H9 (cell line): Measurements from ENCODE around the gene DPCD. TPM values are rescaled to one million over a fixed set of nuclear protein-coding genes. Genes with fewer than 3 reads are reported as not detected.
A peak's percentile ranks its signal among the peaks of the same experiment; 100 is the strongest.

Experiments used
- DNase-seq: peaks from one replicate; pipeline ENCODE4 v3.0.0-alpha.2; 2017
- H2AFZ ChIP-seq: one replicate; pipeline ENCODE4 v1.6.1; 2013; ENCODE audit warnings: mild to moderate bottlenecking, low read length, control low read depth, moderate library complexity
- H2AK5ac ChIP-seq: 2 replicates; pipeline ENCODE4 v1.6.1; 2013; ENCODE audit warnings: low read length, control low read depth, mixed read lengths; ENCODE audit not compliant: insufficient read length
- H2BK120ac ChIP-seq: one replicate; pipeline ENCODE4 v1.6.1; 2013; ENCODE audit warnings: low read depth, mild to moderate bottlenecking, low read length, control low read depth, inconsistent platforms; ENCODE audit not compliant: poor library complexity, severe bottlenecking
- H2BK12ac ChIP-seq: 2 replicates; pipeline ENCODE4 v1.6.1; 2013; ENCODE audit warnings: low read length, control low read depth, mixed read lengths, low read depth; ENCODE audit not compliant: insufficient read length
- H2BK15ac ChIP-seq: 2 replicates; pipeline ENCODE4 v1.6.1; 2013; ENCODE audit warnings: low read depth, low read length, control low read depth
- H2BK20ac ChIP-seq: one replicate; pipeline ENCODE4 v1.6.1; 2013; ENCODE audit warnings: low read depth, mild to moderate bottlenecking, low read length, control low read depth, inconsistent platforms; ENCODE audit not compliant: poor library complexity, severe bottlenecking
- H2BK5ac ChIP-seq: 2 replicates; pipeline ENCODE4 v1.6.1; 2013; ENCODE audit warnings: low read length, control low read depth, mixed read lengths; ENCODE audit not compliant: insufficient read length
- H3K14ac ChIP-seq: 2 replicates; pipeline ENCODE4 v1.6.1; 2013; ENCODE audit warnings: low read length, control low read depth; ENCODE audit not compliant: insufficient read depth
- H3K18ac ChIP-seq: 2 replicates; pipeline ENCODE4 v1.6.1; 2013; ENCODE audit warnings: low read depth, mild to moderate bottlenecking, mixed read lengths, low read length, control low read depth; ENCODE audit not compliant: insufficient read length
- H3K23ac ChIP-seq: 2 replicates; pipeline ENCODE4 v1.6.1; 2013; ENCODE audit warnings: low read length, control low read depth, mixed read lengths, low read depth; ENCODE audit not compliant: insufficient read length
- H3K23me2 ChIP-seq: 2 replicates; pipeline ENCODE4 v1.6.1; 2013; ENCODE audit warnings: low read depth, mild to moderate bottlenecking, mixed read lengths, low read length, control low read depth; ENCODE audit not compliant: insufficient read length, poor library complexity, severe bottlenecking
- H3K27ac ChIP-seq: 2 replicates; pipeline ENCODE4 v1.5.1; 2013; ENCODE audit warnings: low read length, control low read depth, mixed read lengths, low read depth; ENCODE audit not compliant: insufficient read length
- H3K27me3 ChIP-seq: 2 replicates; pipeline ENCODE4 v1.6.1; 2013; ENCODE audit warnings: low read length, control low read depth, inconsistent platforms; ENCODE audit not compliant: insufficient read depth
- H3K4ac ChIP-seq: 2 replicates; pipeline ENCODE4 v1.6.1; 2013; ENCODE audit warnings: low read depth, mild to moderate bottlenecking, control low read depth, inconsistent platforms, low read length, moderate library complexity
- H3K4me1 ChIP-seq: 2 replicates; pipeline ENCODE4 v1.6.1; 2013; ENCODE audit warnings: low read length, control low read depth, inconsistent platforms; ENCODE audit not compliant: insufficient read depth
- H3K4me2 ChIP-seq: 2 replicates; pipeline ENCODE4 v1.6.1; 2013; ENCODE audit warnings: low read length, control low read depth, mixed read lengths; ENCODE audit not compliant: insufficient read length, insufficient read depth
- H3K56ac ChIP-seq: 2 replicates; pipeline ENCODE4 v1.6.1; 2013; ENCODE audit warnings: low read depth, mild to moderate bottlenecking, mixed read lengths, low read length, control low read depth; ENCODE audit not compliant: insufficient read length
- H3K79me1 ChIP-seq: 2 replicates; pipeline ENCODE4 v1.6.1; 2013; ENCODE audit warnings: low read depth, mild to moderate bottlenecking, moderate library complexity, low read length, control low read depth, inconsistent platforms; ENCODE audit not compliant: insufficient read depth, poor library complexity, severe bottlenecking
- H3K79me2 ChIP-seq: 2 replicates; pipeline ENCODE4 v1.6.1; 2013; ENCODE audit warnings: low read length, control low read depth, inconsistent platforms; ENCODE audit not compliant: insufficient read depth
- H3K9ac ChIP-seq: 2 replicates; pipeline ENCODE4 v1.6.1; 2013; ENCODE audit warnings: low read length, control low read depth, mixed read lengths; ENCODE audit not compliant: insufficient read length; ENCODE audit errors: extremely low read depth
- H3K9me3 ChIP-seq: one replicate; pipeline ENCODE4 v1.6.1; 2013; ENCODE audit warnings: low read depth, low read length, inconsistent platforms; ENCODE audit not compliant: control insufficient read depth
- H3T11ph ChIP-seq: one replicate; pipeline ENCODE4 v1.6.1; 2013; ENCODE audit warnings: mild to moderate bottlenecking, low read length, control low read depth, inconsistent platforms
- H4K20me1 ChIP-seq: one replicate; pipeline ENCODE4 v1.6.1; 2013; ENCODE audit not compliant: control insufficient read depth, insufficient read length, insufficient read depth
- H4K5ac ChIP-seq: 2 replicates; pipeline ENCODE4 v1.6.1; 2013; ENCODE audit warnings: low read depth, mild to moderate bottlenecking, mixed read lengths, low read length, control low read depth; ENCODE audit not compliant: insufficient read length
- H4K8ac ChIP-seq: replicated peaks from 2 replicates; pipeline ENCODE4 v1.6.1; 2013; ENCODE audit warnings: low read length, control low read depth, mixed read lengths, low read depth; ENCODE audit not compliant: insufficient read length
- H4K91ac ChIP-seq: 2 replicates; pipeline ENCODE4 v1.6.1; 2013; ENCODE audit warnings: low read depth, mild to moderate bottlenecking, moderate library complexity, mixed read lengths, low read length, control low read depth; ENCODE audit not compliant: insufficient read length
- H3K27ac Mint-ChIP-seq, 3 experiments: 2 replicates in 2 of 3; 3 replicates in 1 of 3; pipeline ENCODE4 v1.8.0; 2020 to 2021; ENCODE audit warnings: mixed read lengths in 3 of 3, mild to moderate bottlenecking in 1 of 3, moderate library complexity in 1 of 3
- H3K27me3 Mint-ChIP-seq: 2 replicates; pipeline ENCODE4 v1.8.0; 2021; ENCODE audit warnings: low read depth, mild to moderate bottlenecking, moderate library complexity, mixed read lengths
- H3K36me3 Mint-ChIP-seq, 3 experiments: 2 replicates in 2 of 3; 3 replicates in 1 of 3; pipeline ENCODE4 v1.8.0; 2020 to 2021; ENCODE audit warnings: low read depth in 3 of 3, mixed read lengths in 3 of 3; ENCODE audit not compliant: insufficient read depth in 1 of 3
- H3K4me1 Mint-ChIP-seq, 2 experiments: 2 replicates each; pipeline ENCODE4 v1.8.0; 2020; ENCODE audit warnings: mixed read lengths in 2 of 2
- H3K4me3 Mint-ChIP-seq, 2 experiments: 2 replicates in 1 of 2; 3 replicates in 1 of 2; pipeline ENCODE4 v1.8.0; 2020 to 2021; ENCODE audit warnings: mild to moderate bottlenecking in 2 of 2, mixed read lengths in 2 of 2, moderate library complexity in 1 of 2
- H3K9me3 Mint-ChIP-seq, 2 experiments: 2 replicates in 1 of 2; 3 replicates in 1 of 2; pipeline ENCODE4 v1.8.0; 2020; ENCODE audit warnings: mild to moderate bottlenecking in 2 of 2, mixed read lengths in 2 of 2, moderate library complexity in 1 of 2
- WGBS: extraction: QIAGEN DNeasy Blood & Tissue Kit; methylation state at CpG from one replicate; pipeline ENCODE4 v1.1.7; 2013; ENCODE audit warnings: missing lambda C conversion rate, low lambda C conversion rate, mixed read lengths; ENCODE audit not compliant: insufficient read length; ENCODE audit errors: extremely low coverage; 5-methylcytosine and 5-hydroxymethylcytosine counted together
- total RNA-seq: library from RNA; stranded (reverse); gene quantifications from 2 replicates; pipeline ENCODE4 v1.2.1, GENCODE V29; 2021
- TF ChIP-seq, protein P1 (sequence below): fragments of 200-600 bp; sonication (generic); conservative IDR thresholded peaks from 3 replicates; pipeline ENCODE4 v1.8.0; 2021; ENCODE audit warnings: antibody characterized with exemption, mild to moderate bottlenecking

The DPCD gene
- total RNA-seq, 1 experiment from 2014 or later, result 21.8 TPM

DNA sequence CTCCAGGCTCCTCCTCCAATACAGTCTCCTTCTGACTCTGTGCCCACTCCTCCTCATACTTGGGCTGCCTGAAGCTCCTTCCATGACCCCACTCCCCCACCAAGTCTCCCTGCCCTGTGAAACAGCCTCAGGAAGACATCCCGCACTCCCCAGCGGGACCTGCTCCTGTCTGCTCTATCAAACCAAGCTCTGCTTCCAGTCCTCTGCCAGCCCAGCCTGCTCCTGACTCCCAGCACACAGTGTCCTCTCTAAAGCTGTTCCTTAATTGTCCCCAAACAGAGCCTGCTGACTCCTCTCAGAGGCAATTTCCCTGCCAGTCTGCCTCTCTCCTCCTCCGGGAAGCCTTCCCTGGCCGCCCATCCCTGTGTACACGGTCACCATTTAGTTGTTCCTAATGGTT is 9.9 kb upstream of the DPCD start:
- H3K9ac ChIP-seq, result no peak overlapping the region
- peaks cover 3% of the 10 kb centered on the region for H4K20me1 ChIP-seq
- H2AFZ ChIP-seq, result no peak overlapping the region
- no peak overlapping the region for H2BK12ac ChIP-seq
- WGBS, result no CpG with 5 or more reads among the region's 5 CpGs
- no peak overlapping the region for H2BK120ac ChIP-seq
- no peak overlapping the region for H4K8ac ChIP-seq
- TF ChIP-seq, protein P1, sequence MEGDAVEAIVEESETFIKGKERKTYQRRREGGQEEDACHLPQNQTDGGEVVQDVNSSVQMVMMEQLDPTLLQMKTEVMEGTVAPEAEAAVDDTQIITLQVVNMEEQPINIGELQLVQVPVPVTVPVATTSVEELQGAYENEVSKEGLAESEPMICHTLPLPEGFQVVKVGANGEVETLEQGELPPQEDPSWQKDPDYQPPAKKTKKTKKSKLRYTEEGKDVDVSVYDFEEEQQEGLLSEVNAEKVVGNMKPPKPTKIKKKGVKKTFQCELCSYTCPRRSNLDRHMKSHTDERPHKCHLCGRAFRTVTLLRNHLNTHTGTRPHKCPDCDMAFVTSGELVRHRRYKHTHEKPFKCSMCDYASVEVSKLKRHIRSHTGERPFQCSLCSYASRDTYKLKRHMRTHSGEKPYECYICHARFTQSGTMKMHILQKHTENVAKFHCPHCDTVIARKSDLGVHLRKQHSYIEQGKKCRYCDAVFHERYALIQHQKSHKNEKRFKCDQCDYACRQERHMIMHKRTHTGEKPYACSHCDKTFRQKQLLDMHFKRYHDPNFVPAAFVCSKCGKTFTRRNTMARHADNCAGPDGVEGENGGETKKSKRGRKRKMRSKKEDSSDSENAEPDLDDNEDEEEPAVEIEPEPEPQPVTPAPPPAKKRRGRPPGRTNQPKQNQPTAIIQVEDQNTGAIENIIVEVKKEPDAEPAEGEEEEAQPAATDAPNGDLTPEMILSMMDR, result no peak
- H3K27ac ChIP-seq, result no peak overlapping the region
- H3K23ac ChIP-seq, result no peak overlapping the region
- no peak overlapping the region for H3K18ac ChIP-seq
- H3K4me3 Mint-ChIP-seq, result no peak overlapping the region; a peak in 1 of 5 replicates
- H3K27ac Mint-ChIP-seq, result peak overlapping the region in 1 of 3 experiments; percentile 35; a peak in 1 of 7 replicates
- H3K27me3 ChIP-seq, result no peaks in the 10 kb centered on the region
- H3K56ac ChIP-seq, result no peak overlapping the region
- no peak overlapping the region for H2AK5ac ChIP-seq
- H3K79me2 ChIP-seq, result no peaks in the 10 kb centered on the region
- H3T11ph ChIP-seq, result no peak overlapping the region
- H3K4me1 Mint-ChIP-seq, result peaks cover 33 to 46% of the 10 kb centered on the region in 2 experiments
- H3K79me1 ChIP-seq, result no peaks in the 10 kb centered on the region
- no peaks in the 10 kb centered on the region for H3K9me3 ChIP-seq
- DNase-seq, result no peak
- H3K4ac ChIP-seq, result no peak overlapping the region
- no peaks in the 10 kb centered on the region for H3K23me2 ChIP-seq
- H4K5ac ChIP-seq, result no peak overlapping the region
- peaks cover 15% of the 10 kb centered on the region for H3K27me3 Mint-ChIP-seq
- H4K91ac ChIP-seq, result no peak overlapping the region
- no peak overlapping the region for H2BK15ac ChIP-seq
- peaks cover 3 to 8% of the 10 kb centered on the region in 2 experiments; a peak in 4 of 5 replicates for H3K9me3 Mint-ChIP-seq
- no peak overlapping the region for H3K14ac ChIP-seq
- no peak overlapping the region for H3K4me2 ChIP-seq
- no peak overlapping the region for H2BK5ac ChIP-seq
- peaks cover 20 to 53% (median 43%) of the 10 kb centered on the region in 3 experiments for H3K36me3 Mint-ChIP-seq
- H2BK20ac ChIP-seq, result no peak overlapping the region
- 0 out of 2 replicates have a peak, but pooled peaks cover 2% of the 10 kb centered on the region for H3K4me1 ChIP-seq
